ENCODE measurements around the gene SS18.

SS18 gene

DNA sequence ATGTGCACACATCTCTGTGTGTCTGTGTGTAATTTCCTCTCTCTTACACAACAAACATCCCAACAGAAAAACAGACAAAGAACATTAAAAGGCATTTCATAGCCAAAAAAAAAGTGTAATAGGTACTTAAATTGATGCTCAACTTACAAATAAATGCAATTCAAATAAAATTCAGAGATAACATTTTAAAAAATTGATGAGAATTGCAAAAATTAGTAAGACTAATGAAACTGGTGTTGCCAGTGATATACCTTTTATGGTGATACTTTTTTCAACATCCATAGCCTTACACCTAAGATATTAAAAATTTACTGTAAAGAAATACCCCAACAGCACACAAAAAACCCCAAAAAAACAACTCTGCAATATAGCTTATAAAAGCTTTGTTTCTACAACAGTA, 76.0 kb downstream of the SS18 start:
- no peak overlapping the region for H3K4me2 ChIP-seq (ENCODE audit: low read depth, low read length, poor library complexity, severe bottlenecking)
- no peak overlapping the region for H2AFZ ChIP-seq (ENCODE audit: low read depth, low read length, severe bottlenecking)
- peaks cover 61% of the 10 kb centered on the region for H3F3A ChIP-seq (ENCODE audit: insufficient read depth)
- TF ChIP-seq, protein P1, sequence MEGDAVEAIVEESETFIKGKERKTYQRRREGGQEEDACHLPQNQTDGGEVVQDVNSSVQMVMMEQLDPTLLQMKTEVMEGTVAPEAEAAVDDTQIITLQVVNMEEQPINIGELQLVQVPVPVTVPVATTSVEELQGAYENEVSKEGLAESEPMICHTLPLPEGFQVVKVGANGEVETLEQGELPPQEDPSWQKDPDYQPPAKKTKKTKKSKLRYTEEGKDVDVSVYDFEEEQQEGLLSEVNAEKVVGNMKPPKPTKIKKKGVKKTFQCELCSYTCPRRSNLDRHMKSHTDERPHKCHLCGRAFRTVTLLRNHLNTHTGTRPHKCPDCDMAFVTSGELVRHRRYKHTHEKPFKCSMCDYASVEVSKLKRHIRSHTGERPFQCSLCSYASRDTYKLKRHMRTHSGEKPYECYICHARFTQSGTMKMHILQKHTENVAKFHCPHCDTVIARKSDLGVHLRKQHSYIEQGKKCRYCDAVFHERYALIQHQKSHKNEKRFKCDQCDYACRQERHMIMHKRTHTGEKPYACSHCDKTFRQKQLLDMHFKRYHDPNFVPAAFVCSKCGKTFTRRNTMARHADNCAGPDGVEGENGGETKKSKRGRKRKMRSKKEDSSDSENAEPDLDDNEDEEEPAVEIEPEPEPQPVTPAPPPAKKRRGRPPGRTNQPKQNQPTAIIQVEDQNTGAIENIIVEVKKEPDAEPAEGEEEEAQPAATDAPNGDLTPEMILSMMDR (IDR thresholded peaks at IDR 0.05; ENCODE audit: insufficient read depth, low read length, poor library complexity, severe bottlenecking): no peak
- no peak for TF ChIP-seq EZH2phosphoT487 (conservative IDR thresholded peaks at IDR 0.05; ENCODE audit: low read length)
- no peaks in the 10 kb centered on the region for H3K9me3 ChIP-seq (ENCODE audit: insufficient read depth, low read length)
- H4K20me1 ChIP-seq (ENCODE audit: low read depth, low read length): no peaks in the 10 kb centered on the region
- no peaks in the 10 kb centered on the region for H3K79me2 ChIP-seq (ENCODE audit: insufficient read depth, low read length)
- no peak overlapping the region for H3K4me3 ChIP-seq (ENCODE audit: insufficient read depth, low read length, poor library complexity, severe bottlenecking)
- no peak overlapping the region for H3K9ac ChIP-seq (ENCODE audit: low read length)
- H3K27ac ChIP-seq (ENCODE audit: low read depth, low read length): peak overlapping the region; percentile 12; the same call in 1 of the 2 replicates
- no peaks in the 10 kb centered on the region for H3K27me3 ChIP-seq (ENCODE audit: low read length)
- H3K9me2 ChIP-seq (replicated peaks; ENCODE audit: insufficient read depth, low read length): no peaks in the 10 kb centered on the region
- peaks cover 79% of the 10 kb centered on the region for H3K36me3 ChIP-seq (ENCODE audit: low read length)

DNA sequence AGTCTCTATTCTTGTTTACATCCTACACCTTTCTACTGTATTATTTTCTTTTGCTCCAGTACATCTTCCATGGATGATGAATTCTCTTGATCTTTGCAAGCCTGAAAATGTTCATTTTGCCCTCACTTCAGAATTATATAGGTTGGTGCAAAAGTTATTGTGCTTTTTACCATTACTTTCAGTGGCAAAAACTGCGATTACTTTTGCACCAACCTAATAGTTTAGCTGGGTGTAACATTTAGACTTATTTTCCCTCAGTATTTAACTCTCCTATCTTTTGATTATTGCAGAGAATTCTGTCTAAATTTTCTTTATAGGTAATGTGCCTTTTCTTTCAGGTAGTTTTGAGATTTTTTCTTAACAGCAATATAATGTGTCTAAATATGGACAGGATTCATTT, 81.8 kb downstream of the SS18 start:
- Histone ChIP-seq H3F3A (ENCODE audit: insufficient read depth) (peaks cover 55% of the 10 kb centered on the region), H3K9ac (ENCODE audit: low read length) (no peak overlapping the region), H3K27ac (ENCODE audit: low read depth, low read length) (0 out of 2 replicates have a peak overlapping the region, but pooled peaks have one; percentile 3), H3K4me3 (ENCODE audit: insufficient read depth, low read length, poor library complexity, severe bottlenecking) (no peak overlapping the region), H4K20me1 (ENCODE audit: low read depth, low read length) (no peaks in the 10 kb centered on the region), H3K27me3 (ENCODE audit: low read length) (no peaks in the 10 kb centered on the region), H3K79me2 (ENCODE audit: insufficient read depth, low read length) (no peaks in the 10 kb centered on the region), H3K9me3 (ENCODE audit: insufficient read depth, low read length) (no peaks in the 10 kb centered on the region), H2AFZ (ENCODE audit: low read depth, low read length, severe bottlenecking) (no peak overlapping the region), H3K36me3 (ENCODE audit: low read length) (peaks cover 27% of the 10 kb centered on the region), H3K9me2 (replicated peaks; ENCODE audit: insufficient read depth, low read length) (no peaks in the 10 kb centered on the region), H3K4me2 (ENCODE audit: low read depth, low read length, poor library complexity, severe bottlenecking) (no peak overlapping the region)
- TF ChIP-seq EZH2phosphoT487 (conservative IDR thresholded peaks at IDR 0.05; ENCODE audit: low read length): no peak
- TF ChIP-seq, protein P1 (IDR thresholded peaks at IDR 0.05; ENCODE audit: insufficient read depth, low read length, poor library complexity, severe bottlenecking): no peak

DNA sequence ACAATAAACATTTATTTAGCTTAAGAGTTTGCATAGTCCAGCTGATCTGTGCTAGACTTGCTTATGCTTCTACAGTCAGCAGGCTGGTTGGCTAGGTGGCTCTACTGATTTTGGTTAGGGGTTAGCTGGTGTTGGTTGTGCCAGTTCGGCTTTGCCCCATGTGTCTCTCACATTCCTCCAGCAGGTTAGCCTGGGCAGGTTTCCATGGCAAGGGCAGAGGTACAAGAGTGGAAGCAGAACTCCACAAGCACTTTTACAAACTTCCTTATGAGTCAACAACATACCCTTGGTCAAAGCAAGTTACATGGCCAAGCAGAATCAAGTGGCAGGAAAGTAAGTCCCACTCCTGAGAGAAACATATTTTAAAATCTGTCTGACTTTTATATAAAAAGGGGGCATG, 82.3 kb downstream of the SS18 start:
- Histone ChIP-seq H4K20me1 (ENCODE audit: low read depth, low read length) (no peaks in the 10 kb centered on the region), H3K4me3 (ENCODE audit: insufficient read depth, low read length, poor library complexity, severe bottlenecking) (no peak overlapping the region), H3F3A (ENCODE audit: insufficient read depth) (peaks cover 55% of the 10 kb centered on the region), H2AFZ (ENCODE audit: low read depth, low read length, severe bottlenecking) (no peak overlapping the region), H3K27ac (ENCODE audit: low read depth, low read length) (no peak overlapping the region), H3K9ac (ENCODE audit: low read length) (no peak overlapping the region), H3K27me3 (ENCODE audit: low read length) (no peaks in the 10 kb centered on the region), H3K4me2 (ENCODE audit: low read depth, low read length, poor library complexity, severe bottlenecking) (no peak overlapping the region), H3K79me2 (ENCODE audit: insufficient read depth, low read length) (no peaks in the 10 kb centered on the region), H3K9me3 (ENCODE audit: insufficient read depth, low read length) (no peaks in the 10 kb centered on the region), H3K9me2 (replicated peaks; ENCODE audit: insufficient read depth, low read length) (no peaks in the 10 kb centered on the region), H3K36me3 (ENCODE audit: low read length) (peaks cover 22% of the 10 kb centered on the region)
- TF ChIP-seq EZH2phosphoT487 (conservative IDR thresholded peaks at IDR 0.05; ENCODE audit: low read length): no peak
- TF ChIP-seq, protein P1 (IDR thresholded peaks at IDR 0.05; ENCODE audit: insufficient read depth, low read length, poor library complexity, severe bottlenecking): no peak
